Fibroblast of peridontal ligament (primary cell): ENCODE results near the gene IFNA6.

ENCODE experiments used
- DNase-seq: peaks from one replicate; pipeline ENCODE4 v3.0.0-alpha.2; 2010; ENCODE audit errors: extremely low read depth

IFNA6 gene

GRCh38 chr9:21331676-21332402, 18.8 kb downstream of the IFNA6 start:
- DNase-seq: peak; percentile 8

GRCh38 chr9:21326526-21327139, 24.1 kb downstream of the IFNA6 start:
- peak; percentile 60 for DNase-seq

GRCh38 chr9:21324047-21324446, 26.6 kb downstream of the IFNA6 start:
- no peak for DNase-seq

GRCh38 chr9:21322911-21323461, 27.7 kb downstream of the IFNA6 start:
- DNase-seq: no peak

- DNase-seq: no peak
These were observed 30.2 kb downstream of the IFNA6 start for GRCh38 chr9:21320465-21320864.

GRCh38 chr9:21317956-21318923, 32.4 kb downstream of the IFNA6 start:
- DNase-seq: peak; percentile 63

GRCh38 chr9:21316860-21317259, 33.8 kb downstream of the IFNA6 start:
- no peak for DNase-seq

- peak; percentile 18 for DNase-seq
These were observed 34.5 kb downstream of the IFNA6 start for GRCh38 chr9:21316032-21316842.

- DNase-seq: no peak
These were observed 36.5 kb downstream of the IFNA6 start for GRCh38 chr9:21314152-21314551.

GRCh38 chr9:21311889-21312288, 38.8 kb downstream of the IFNA6 start:
- no peak for DNase-seq

GRCh38 chr9:21305213-21305612, 45.5 kb downstream of the IFNA6 start, which contains the start of gene IFNA5:
TSS of gene IFNA5 (minus strand) at chr9:21305313. CDS start at chr9:21305256, 57 bp downstream.
- DNase-seq: no peak
